Neural cell (in vitro differentiated cells): ENCODE results near the gene RYR3. TPM values are rescaled to one million over a fixed set of nuclear protein-coding genes. Genes with fewer than 3 reads are reported as not detected.

ENCODE experiments used
- H2AFZ ChIP-seq: fragments of 200-600, 300-800 bp; sonication (generic), shearing (Covaris generic); 2 replicates; pipeline ENCODE4 v1.6.0; 2014; ENCODE audit warnings: low read depth, mild to moderate bottlenecking, antibody characterized with exemption, low read length, moderate library complexity
- H3F3A ChIP-seq: fragments of 200-600 bp; shearing (Covaris generic); 2 replicates; pipeline ENCODE4 v1.6.1; 2016; ENCODE audit warnings: mild to moderate bottlenecking, moderate library complexity, mixed read lengths, antibody characterized with exemption, low read length; ENCODE audit not compliant: insufficient read depth, poor library complexity, severe bottlenecking
- H3K27ac ChIP-seq: fragments of 200-600, 300-800 bp; sonication (generic), shearing (Covaris generic); 2 replicates; pipeline ENCODE4 v1.5.1; 2014; ENCODE audit warnings: mild to moderate bottlenecking, low read length, moderate library complexity
- H3K27me3 ChIP-seq: fragments of 300-800, 200-600 bp; sonication (generic), shearing (Covaris generic); 2 replicates; pipeline ENCODE4 v1.6.0; 2014; ENCODE audit warnings: mild to moderate bottlenecking, low read depth, low read length, moderate library complexity; ENCODE audit not compliant: insufficient read depth
- H3K36me3 ChIP-seq: fragments of 300-800, 200-600 bp; sonication (generic), shearing (Covaris generic); 2 replicates; pipeline ENCODE4 v1.5.1; 2014; ENCODE audit warnings: mild to moderate bottlenecking, antibody characterized with exemption, low read length, moderate library complexity; ENCODE audit not compliant: insufficient read depth
- H3K4me2 ChIP-seq: fragments of 300-800, 200-600 bp; sonication (generic), shearing (Covaris generic); 2 replicates; pipeline ENCODE4 v1.6.0; 2014; ENCODE audit warnings: mild to moderate bottlenecking, low read length
- H3K4me3 ChIP-seq: fragments of 300-800, 200-600 bp; sonication (generic), shearing (Covaris generic); 2 replicates; pipeline ENCODE4 v1.5.1; 2014; ENCODE audit warnings: mild to moderate bottlenecking, low read length, moderate library complexity
- H3K79me2 ChIP-seq: fragments of 200-600 bp; shearing (Covaris generic); replicated peaks from 2 replicates; pipeline ENCODE4 v1.6.0; 2014; ENCODE audit warnings: mild to moderate bottlenecking, low read length, moderate library complexity; ENCODE audit not compliant: insufficient read depth
- H3K9ac ChIP-seq: fragments of 300-800, 200-600 bp; sonication (generic), shearing (Covaris generic); 2 replicates; pipeline ENCODE4 v1.6.1; 2016; ENCODE audit warnings: mild to moderate bottlenecking, low read length, mixed read lengths
- H3K9me2 ChIP-seq: fragments of 200-600 bp; shearing (Covaris generic); 2 replicates; pipeline ENCODE4 v1.6.1; 2016; ENCODE audit warnings: mild to moderate bottlenecking, low read length, mixed read lengths; ENCODE audit not compliant: insufficient read depth
- H3K9me3 ChIP-seq: fragments of 200-600, 300-800 bp; sonication (generic), shearing (Covaris generic); 2 replicates; pipeline ENCODE4 v1.6.1; 2016; ENCODE audit warnings: mild to moderate bottlenecking, mixed run types, low read length, moderate library complexity, mixed read lengths
- H4K20me1 ChIP-seq: fragments of 200-600 bp; shearing (Covaris generic); 2 replicates; pipeline ENCODE4 v1.6.1; 2016; ENCODE audit warnings: mild to moderate bottlenecking, mixed run types; ENCODE audit not compliant: insufficient read depth
- EP300 ChIP-seq: fragments of 450-650 bp; conservative IDR thresholded peaks from 2 replicates; pipeline ENCODE4 v1.6.1; 2014; ENCODE audit warnings: antibody characterized with exemption, mild to moderate bottlenecking, moderate library complexity; ENCODE audit not compliant: poor library complexity, severe bottlenecking
- EZH2 ChIP-seq: fragments of 200-600, 300-800 bp; shearing (Covaris generic), sonication (generic); IDR thresholded peaks from 2 replicates; pipeline ENCODE4 v1.6.1; 2014; ENCODE audit warnings: antibody characterized with exemption, low read length, borderline replicate concordance, mild to moderate bottlenecking; ENCODE audit not compliant: insufficient read depth, poor library complexity, severe bottlenecking
- MXI1 ChIP-seq: fragments of 450-650 bp; conservative IDR thresholded peaks from 2 replicates; pipeline ENCODE4 v1.6.1; 2014; ENCODE audit warnings: antibody characterized with exemption, mild to moderate bottlenecking; ENCODE audit not compliant: poor library complexity, severe bottlenecking
- POLR2AphosphoS5 ChIP-seq: IDR thresholded peaks from 2 replicates; pipeline ENCODE4 v1.6.1; 2012
- RAD21 ChIP-seq: fragments of 450-650 bp; conservative IDR thresholded peaks from 2 replicates; pipeline ENCODE4 v1.6.1; 2014; ENCODE audit warnings: antibody characterized with exemption, mild to moderate bottlenecking, moderate library complexity
- SMC3 ChIP-seq: fragments of 450-650 bp; conservative IDR thresholded peaks from 2 replicates; pipeline ENCODE4 v1.6.1; 2014; ENCODE audit warnings: antibody characterized with exemption, mild to moderate bottlenecking, moderate library complexity; ENCODE audit not compliant: poor library complexity
- TAF1 ChIP-seq: IDR thresholded peaks from 2 replicates; pipeline ENCODE4 v1.6.1; 2012; ENCODE audit warnings: low read depth
- polyA plus RNA-seq: library from polyadenylated mRNA; depleted of rRNA; stranded (reverse); fragments of >200 nt; gene quantifications from 2 replicates; pipeline ENCODE4 v1.2.3, GENCODE V29; 2014
- TF ChIP-seq, protein P1 (sequence below): fragments of 450-650 bp; IDR thresholded peaks from 2 replicates; pipeline ENCODE4 v1.5.1; 2014; ENCODE audit warnings: antibody characterized with exemption, mild to moderate bottlenecking, moderate library complexity; ENCODE audit not compliant: poor library complexity, severe bottlenecking
- TF ChIP-seq, protein P2 (sequence below): IDR thresholded peaks from 2 replicates; pipeline ENCODE4 v1.6.1; 2012; ENCODE audit warnings: borderline replicate concordance

The RYR3 gene
- polyA plus RNA-seq, 1 donor from 2014 or later: 12.6 TPM

DNA sequence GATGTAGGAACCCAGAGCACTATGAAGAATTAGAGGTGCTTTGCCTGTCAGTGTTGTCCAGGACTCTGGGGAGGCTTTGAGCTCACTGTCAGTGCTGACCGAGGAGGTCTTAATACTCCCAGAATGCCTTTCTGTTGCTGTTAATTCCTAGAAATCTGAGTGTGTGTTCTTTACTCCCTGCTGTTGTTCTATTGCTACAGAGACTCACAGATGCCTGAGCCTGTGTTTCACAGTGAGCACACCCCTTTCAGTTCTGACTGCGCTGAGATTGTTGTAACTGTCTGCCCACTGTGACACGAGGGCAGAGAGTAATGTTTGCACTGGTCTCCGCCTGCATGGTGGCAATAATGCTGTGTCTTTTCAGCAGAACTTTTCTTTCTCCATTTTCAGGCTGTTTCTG lies 162.9 kb downstream of the RYR3 start:
- Histone ChIP-seq H3K27me3 (no peaks in the 10 kb centered on the region), H3K4me3 (no peak overlapping the region), H4K20me1 (no peaks in the 10 kb centered on the region), H3K4me2 (no peak overlapping the region), H3K9ac (no peak overlapping the region), H3K36me3 (no peaks in the 10 kb centered on the region), H3K9me2 (no peaks in the 10 kb centered on the region), H3K79me2 (no peaks in the 10 kb centered on the region), H3K27ac (no peak overlapping the region), H2AFZ (no peak overlapping the region), H3F3A (no peaks in the 10 kb centered on the region), H3K9me3 (peaks cover 4% of the 10 kb centered on the region)
- peak; percentile 26 for TF ChIP-seq POLR2AphosphoS5
- TF ChIP-seq EZH2: no peak

DNA sequence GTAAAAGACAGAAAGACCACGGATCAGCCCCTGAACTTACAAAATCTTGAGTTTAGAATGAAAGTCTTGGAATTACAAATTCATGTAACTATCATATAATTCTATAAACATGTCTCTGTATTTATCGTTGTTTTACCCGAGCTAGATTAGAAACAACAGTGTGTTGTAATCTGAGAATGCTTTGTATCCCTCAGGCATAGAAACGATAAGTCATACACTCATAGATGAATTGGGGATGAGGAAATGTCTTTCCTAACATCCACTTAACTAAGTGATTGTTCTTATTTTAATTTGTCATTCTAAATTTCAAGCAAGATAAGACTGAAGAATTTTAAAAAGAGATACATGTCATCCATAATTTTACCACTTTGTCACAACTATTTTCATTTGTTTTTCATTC lies 165.3 kb downstream of the RYR3 start:
- Histone ChIP-seq H2AFZ (no peak overlapping the region), H3K4me2 (no peak overlapping the region), H3K9me3 (peaks cover 4% of the 10 kb centered on the region), H3K79me2 (no peaks in the 10 kb centered on the region), H3K27me3 (no peaks in the 10 kb centered on the region), H3K4me3 (no peak overlapping the region), H3F3A (no peaks in the 10 kb centered on the region), H3K36me3 (no peaks in the 10 kb centered on the region), H3K9me2 (no peaks in the 10 kb centered on the region), H4K20me1 (no peaks in the 10 kb centered on the region), H3K27ac (no peak overlapping the region), H3K9ac (no peak overlapping the region)
- TF ChIP-seq RAD21: no peak
- no peak for TF ChIP-seq TAF1
- no peak for TF ChIP-seq POLR2AphosphoS5
- no peak for TF ChIP-seq EZH2
- no peak for TF ChIP-seq SMC3
- TF ChIP-seq, protein P1, sequence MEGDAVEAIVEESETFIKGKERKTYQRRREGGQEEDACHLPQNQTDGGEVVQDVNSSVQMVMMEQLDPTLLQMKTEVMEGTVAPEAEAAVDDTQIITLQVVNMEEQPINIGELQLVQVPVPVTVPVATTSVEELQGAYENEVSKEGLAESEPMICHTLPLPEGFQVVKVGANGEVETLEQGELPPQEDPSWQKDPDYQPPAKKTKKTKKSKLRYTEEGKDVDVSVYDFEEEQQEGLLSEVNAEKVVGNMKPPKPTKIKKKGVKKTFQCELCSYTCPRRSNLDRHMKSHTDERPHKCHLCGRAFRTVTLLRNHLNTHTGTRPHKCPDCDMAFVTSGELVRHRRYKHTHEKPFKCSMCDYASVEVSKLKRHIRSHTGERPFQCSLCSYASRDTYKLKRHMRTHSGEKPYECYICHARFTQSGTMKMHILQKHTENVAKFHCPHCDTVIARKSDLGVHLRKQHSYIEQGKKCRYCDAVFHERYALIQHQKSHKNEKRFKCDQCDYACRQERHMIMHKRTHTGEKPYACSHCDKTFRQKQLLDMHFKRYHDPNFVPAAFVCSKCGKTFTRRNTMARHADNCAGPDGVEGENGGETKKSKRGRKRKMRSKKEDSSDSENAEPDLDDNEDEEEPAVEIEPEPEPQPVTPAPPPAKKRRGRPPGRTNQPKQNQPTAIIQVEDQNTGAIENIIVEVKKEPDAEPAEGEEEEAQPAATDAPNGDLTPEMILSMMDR: no peak
- TF ChIP-seq, protein P2, sequence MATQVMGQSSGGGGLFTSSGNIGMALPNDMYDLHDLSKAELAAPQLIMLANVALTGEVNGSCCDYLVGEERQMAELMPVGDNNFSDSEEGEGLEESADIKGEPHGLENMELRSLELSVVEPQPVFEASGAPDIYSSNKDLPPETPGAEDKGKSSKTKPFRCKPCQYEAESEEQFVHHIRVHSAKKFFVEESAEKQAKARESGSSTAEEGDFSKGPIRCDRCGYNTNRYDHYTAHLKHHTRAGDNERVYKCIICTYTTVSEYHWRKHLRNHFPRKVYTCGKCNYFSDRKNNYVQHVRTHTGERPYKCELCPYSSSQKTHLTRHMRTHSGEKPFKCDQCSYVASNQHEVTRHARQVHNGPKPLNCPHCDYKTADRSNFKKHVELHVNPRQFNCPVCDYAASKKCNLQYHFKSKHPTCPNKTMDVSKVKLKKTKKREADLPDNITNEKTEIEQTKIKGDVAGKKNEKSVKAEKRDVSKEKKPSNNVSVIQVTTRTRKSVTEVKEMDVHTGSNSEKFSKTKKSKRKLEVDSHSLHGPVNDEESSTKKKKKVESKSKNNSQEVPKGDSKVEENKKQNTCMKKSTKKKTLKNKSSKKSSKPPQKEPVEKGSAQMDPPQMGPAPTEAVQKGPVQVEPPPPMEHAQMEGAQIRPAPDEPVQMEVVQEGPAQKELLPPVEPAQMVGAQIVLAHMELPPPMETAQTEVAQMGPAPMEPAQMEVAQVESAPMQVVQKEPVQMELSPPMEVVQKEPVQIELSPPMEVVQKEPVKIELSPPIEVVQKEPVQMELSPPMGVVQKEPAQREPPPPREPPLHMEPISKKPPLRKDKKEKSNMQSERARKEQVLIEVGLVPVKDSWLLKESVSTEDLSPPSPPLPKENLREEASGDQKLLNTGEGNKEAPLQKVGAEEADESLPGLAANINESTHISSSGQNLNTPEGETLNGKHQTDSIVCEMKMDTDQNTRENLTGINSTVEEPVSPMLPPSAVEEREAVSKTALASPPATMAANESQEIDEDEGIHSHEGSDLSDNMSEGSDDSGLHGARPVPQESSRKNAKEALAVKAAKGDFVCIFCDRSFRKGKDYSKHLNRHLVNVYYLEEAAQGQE: no peak
- TF ChIP-seq MXI1: no peak
- TF ChIP-seq EP300: no peak

DNA sequence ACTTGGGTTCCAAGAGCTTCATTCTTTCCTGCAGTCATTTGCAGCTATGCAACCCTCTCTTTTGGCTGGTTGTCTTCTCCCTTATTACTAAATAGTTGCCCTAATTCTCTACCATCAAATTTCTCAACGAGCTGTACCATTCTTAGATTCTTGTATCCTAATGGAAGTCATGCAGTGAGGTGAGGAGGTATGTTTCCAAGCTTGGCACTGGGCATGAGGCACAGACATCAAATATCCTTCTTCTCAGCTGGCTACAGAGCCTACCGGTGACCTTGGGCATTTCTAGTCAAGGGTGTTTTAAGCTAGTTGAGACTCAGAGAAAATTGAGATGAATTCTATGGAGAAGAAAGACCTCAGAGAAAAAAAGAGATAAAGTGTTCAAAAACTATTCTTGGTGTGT lies 166.1 kb downstream of the RYR3 start:
- no peaks in the 10 kb centered on the region for H3K79me2 ChIP-seq
- no peaks in the 10 kb centered on the region for H3K27me3 ChIP-seq
- no peak overlapping the region for H3K9ac ChIP-seq
- no peaks in the 10 kb centered on the region for H3F3A ChIP-seq
- H3K36me3 ChIP-seq: no peaks in the 10 kb centered on the region
- H4K20me1 ChIP-seq: no peaks in the 10 kb centered on the region
- no peak overlapping the region for H3K4me3 ChIP-seq
- H3K4me2 ChIP-seq: no peak overlapping the region
- H3K9me3 ChIP-seq: peaks cover 4% of the 10 kb centered on the region
- TF ChIP-seq MXI1 (no peak), EZH2 (no peak), EP300 (no peak), POLR2AphosphoS5 (no peak), SMC3 (no peak), TAF1 (no peak)
- TF ChIP-seq, protein P1: no peak
- H3K27ac ChIP-seq: no peak overlapping the region
- H2AFZ ChIP-seq: no peak overlapping the region
- no peaks in the 10 kb centered on the region for H3K9me2 ChIP-seq
